ENCODE data around the gene DUOXA1.
"Not testable (repeated sequence)": the region's sequence is repeated elsewhere in the genome, so short reads cannot be mapped to it uniquely, and the experiment has no call there.

The DUOXA1 gene

DNA sequence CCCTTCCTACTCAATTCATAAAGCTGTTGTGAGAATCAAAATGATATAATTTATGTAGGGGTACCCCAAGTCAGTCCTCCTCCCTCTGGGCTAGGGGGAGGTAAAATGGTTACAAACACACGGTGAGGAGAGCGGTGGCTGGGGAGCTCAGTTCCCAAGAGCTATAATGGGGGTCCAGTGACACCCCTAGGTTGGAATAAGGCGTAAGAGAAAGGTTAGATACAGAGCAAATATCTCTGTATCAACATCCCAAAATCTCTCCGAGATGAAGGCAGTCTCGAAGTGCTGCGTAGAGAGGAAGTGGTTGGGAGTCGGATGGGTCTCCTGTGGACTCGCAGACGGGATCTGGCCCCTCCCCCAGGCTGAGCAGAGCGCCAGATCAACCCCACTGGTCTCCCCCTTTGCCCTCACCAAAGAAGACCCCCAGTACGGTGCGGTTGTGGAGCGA is 17.5 kb downstream of the DUOXA1 start:
- DNase-seq, result no peak

DNA sequence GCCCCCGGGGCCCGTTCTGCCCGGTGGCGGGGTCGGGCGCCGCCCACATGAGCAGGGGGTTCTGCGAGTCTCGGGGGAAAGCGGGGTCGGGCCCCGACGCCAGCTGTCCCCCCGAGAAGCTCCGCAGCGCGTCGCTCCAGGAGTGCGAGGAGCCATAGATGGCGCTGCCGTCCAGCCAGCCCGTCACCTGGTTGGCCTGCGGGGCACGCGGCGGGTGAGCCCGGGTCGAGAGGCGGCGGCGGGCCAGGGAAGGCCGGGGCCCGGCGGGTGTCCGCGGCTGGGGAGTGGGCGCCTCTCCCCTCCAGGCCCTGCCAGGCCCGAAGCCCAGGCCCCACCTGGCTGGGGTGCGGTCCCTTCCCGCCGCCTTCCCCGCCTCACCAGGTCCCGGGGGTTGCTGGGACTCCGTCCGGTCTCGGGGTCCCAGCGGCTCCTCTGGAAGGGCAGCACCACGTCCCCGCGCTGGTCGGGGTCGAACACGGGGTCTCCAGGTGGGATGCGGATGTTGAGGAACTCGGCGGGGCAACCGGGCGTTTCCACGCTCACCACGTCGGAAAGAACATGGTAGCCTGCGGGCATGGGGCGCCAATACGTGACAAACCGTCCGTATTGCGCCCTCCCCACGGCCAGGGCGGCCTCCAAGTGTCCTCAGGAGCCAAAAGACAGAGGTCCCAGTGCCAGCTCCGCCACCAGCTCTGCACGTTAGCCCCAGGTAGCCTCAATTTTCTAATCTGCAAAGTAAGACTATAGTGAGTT is 18.1 kb downstream of the DUOXA1 start:
- DNase-seq, result no peak

DNA sequence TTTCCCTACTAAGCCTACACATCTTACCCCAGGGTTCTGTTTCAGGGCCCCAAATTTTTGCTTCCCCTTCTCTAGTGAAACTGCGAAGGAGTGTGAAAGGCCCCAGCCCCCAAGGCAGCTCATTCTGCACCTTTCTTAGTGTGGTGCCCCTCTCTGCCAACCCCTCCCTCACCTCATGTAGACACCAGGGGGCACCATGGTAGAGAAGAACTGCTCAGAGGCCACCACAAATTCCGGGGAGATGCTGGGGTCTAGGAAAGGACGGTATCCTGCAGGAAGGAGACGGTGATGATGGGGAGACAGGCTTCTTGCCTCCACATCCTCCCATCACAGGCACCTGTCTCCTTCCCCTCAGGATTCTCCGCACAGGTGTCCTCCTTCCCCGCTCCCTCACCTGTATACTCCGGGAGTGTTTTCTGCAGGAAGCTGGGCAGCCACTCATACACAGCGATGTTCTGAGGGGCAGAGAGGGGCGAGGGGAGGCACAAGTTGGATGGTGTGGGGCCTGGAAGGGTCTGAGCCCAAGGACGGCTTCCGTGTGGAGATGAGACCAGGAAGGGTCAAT is 19.3 kb downstream of the DUOXA1 start:
- DNase-seq, result no peak

GRCh38 chr15:45107941-45108630 is 21.6 kb downstream of the DUOXA1 start:
- DNase-seq, result no peak

- no peak for DNase-seq
Observed at GRCh38 chr15:45106002-45106790, 23.5 kb downstream of the DUOXA1 start.

GRCh38 chr15:45105586-45105985 is 24.1 kb downstream of the DUOXA1 start:
- no peak for DNase-seq

GRCh38 chr15:45104170-45104569 is 25.5 kb downstream of the DUOXA1 start:
- not testable (repeated sequence) for DNase-seq

GRCh38 chr15:45102226-45102625 is 27.5 kb downstream of the DUOXA1 start:
- DNase-seq, result no peak

DNA sequence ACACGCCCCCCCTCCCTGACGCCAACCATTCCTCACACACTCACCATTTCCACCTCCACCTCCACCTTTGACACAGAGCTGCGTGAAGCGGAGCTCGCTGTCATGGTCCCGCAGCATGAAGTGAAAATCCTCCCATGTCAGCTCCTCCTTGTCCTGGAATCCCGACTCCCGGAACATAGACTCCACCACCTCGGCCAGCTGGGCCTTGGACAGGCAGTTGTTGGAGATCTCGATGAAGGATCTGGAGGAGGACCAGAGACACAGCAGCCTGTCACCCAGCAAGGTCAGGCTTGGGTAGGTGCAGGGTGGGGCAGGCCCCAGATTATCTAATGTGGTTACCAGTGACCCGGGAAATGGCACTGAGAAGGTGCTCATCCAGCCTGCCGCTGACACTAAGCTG is 27.9 kb downstream of the DUOXA1 start:
- DNase-seq, result no peak

GRCh38 chr15:45100884-45101625 is 28.6 kb downstream of the DUOXA1 start:
- no peak for DNase-seq

DNA sequence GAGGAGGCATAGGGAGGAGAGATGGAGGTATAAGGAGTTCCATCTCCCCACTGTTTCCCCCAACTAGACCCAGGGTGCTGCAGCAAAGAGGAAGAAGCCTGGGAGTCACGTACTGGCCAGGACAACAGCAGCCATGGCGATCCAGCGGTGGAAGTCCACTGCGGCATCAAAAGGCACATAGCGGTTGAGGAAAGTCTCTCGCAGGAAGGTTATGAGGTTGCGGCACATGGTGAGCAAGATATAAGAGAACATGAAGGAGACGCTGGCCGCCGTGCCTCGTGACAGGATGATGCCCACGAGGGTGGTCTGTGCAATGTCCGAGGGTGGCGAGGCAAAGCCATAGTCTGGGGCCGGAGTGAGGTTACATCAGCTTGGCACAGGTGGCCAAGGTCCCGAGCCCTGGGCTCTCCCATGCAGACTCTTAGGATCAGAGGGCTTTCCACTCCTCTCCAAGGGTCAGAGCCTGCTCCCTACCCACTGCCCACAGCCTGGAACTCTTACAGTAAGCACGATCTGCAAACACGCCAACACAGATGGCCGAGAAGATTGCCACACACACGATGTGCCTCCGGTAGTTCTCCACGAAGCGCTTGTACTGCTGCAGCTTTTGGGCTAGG is 30.0 kb downstream of the DUOXA1 start:
- no peak for DNase-seq

DNA sequence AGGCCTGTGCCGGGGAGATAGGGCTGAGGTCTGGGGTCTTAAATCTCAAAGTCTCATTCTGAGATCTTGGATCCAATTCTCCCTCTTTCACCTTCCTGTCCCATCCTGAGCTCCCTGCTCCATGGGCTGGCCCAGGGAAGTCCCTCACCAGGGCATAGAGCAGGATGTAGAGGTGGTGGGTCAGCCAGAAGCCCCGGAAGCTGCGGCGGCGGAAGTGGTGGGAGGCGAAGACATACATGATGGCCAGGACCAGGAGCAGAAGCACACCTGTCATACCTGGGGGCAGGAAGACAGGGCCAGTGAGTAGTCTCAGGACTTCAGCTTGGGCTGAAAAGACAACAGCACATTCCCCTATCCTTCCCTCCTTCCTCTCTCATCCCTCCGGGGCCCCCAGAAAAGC is 32.2 kb downstream of the DUOXA1 start:
- DNase-seq, result no peak

DNA sequence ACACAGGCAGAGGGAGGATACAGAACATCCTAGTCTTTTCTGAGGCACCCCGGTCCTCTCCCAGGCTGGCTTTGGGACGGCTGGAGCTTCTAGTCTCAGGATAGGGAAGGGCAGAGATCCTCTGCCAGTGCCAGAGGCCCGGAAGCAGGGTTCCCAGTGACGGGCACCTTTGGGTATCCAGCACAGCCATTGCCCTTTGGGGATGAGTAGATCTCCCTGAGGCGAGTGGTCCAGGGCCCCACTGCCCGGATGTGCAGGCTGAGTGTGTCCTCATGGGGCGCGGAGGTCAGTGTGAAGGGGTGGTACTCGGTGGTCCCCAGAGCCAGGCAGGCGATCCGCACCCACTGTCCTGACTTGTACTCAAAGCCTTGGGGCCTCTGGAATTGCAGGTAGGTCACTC is 34.0 kb downstream of the DUOXA1 start:
- DNase-seq, result no peak

- no peak for DNase-seq
Observed at GRCh38 chr15:45094358-45094730, 35.3 kb downstream of the DUOXA1 start.

DNA sequence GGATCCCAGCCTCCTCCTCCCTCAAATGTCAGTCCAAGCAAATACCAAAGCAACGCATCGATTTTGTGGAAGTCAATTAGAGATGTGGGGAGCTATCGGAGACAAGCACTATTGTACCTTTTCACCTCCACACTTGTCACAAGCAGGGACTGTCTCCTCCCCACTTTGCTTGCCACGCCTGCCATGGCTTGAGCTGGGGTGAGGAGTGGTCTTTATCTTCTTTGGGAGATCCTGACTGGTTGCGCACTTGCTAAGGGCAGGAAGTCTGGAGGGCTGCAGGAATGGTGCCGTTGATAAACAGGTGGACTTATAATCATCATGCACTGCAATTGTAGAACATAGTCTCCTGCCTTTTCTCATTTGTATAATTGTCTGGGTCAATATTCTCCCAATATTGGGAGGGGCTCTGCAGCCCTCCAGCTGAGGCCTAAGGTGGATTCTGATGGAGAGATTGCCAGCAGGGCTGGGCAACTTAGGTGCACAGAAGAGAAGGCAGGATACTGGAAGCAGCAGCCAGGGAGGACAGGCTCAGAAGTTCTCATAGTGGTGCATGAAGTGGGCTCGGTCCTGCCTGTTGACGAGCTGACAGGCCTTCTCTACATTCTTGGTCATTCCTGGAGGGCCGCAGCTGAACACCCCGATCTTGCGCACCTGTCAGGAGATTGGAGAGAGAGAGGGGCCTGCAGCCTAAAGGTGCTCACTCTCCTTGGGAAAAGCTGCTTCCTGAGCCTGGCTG is 35.9 kb downstream of the DUOXA1 start:
- no peak for DNase-seq

DNA sequence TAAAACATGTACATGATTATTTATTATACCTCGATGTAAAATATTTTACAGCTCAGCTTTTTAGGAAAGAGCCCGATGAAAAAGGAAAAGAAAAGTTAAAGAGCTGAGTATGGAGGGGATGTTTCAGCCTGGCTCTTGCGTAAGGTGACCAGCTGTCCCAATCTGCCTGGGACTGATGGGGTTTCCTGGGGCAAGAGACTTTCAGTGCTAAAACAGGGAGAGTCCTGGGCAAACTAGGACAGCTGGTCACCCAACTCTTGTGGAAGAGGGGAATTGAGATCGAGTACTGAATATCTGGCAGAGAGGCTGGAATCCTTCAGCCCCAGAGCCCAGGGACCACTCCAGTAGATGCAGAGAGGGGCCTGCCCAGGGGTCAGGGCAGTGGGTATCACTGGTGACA is 36.7 kb downstream of the DUOXA1 start:
- DNase-seq, result no peak

- no peak for DNase-seq
Observed at GRCh38 chr15:45091576-45091975, 38.1 kb downstream of the DUOXA1 start.

- no peak for DNase-seq
Observed at GRCh38 chr15:45091161-45091560, 38.5 kb downstream of the DUOXA1 start.

GRCh38 chr15:45089712-45090373 is 39.8 kb downstream of the DUOXA1 start:
- DNase-seq, result no peak

GRCh38 chr15:45088801-45089711 is 40.6 kb downstream of the DUOXA1 start:
- DNase-seq, result no peak
